ENCODE data around the gene IGF1R. TPM values are rescaled to one million over a fixed set of nuclear protein-coding genes. Genes with fewer than 3 reads are reported as not detected.

IGF1R gene
- total RNA-seq, 1 experiment from 2014 or later: 125 TPM

- TF ChIP-seq ZNF138 (CRISPR knock-in tag; conservative IDR thresholded peaks at IDR 0.05) (no peak), ZNF425 (CRISPR knock-in tag; conservative IDR thresholded peaks at IDR 0.05) (no peak), ZNF219 (CRISPR knock-in tag; IDR thresholded peaks at IDR 0.05; ENCODE audit: borderline replicate concordance) (no peak), TEAD4 (CRISPR knock-in tag; IDR thresholded peaks at IDR 0.05) (no peak), CBFB (CRISPR knock-in tag; IDR thresholded peaks at IDR 0.05; ENCODE audit: low read depth) (no peak), ARID4B (CRISPR knock-in tag; IDR thresholded peaks at IDR 0.05; ENCODE audit: borderline replicate concordance) (no peak)
Measured at GRCh38 chr15:98900356-98900755, 252.0 kb downstream of the IGF1R start (continued).

GRCh38 chr15:98901434-98902072 is 253.2 kb downstream of the IGF1R start:
- Mint-ChIP-seq H3K27me3 (ENCODE audit: low read depth) (no peaks in the 10 kb centered on the region), H3K4me3 (no peak overlapping the region), H3K36me3 (peaks cover 20% of the 10 kb centered on the region), H3K4me1 (peaks cover 45% of the 10 kb centered on the region), H3K9me3 (no peaks in the 10 kb centered on the region), H3K27ac (peak overlapping the region; percentile 59)
- ChIA-PET CTCF (interaction anchor here (0.9 to 1.6 kb wide), 5 partner anchors 20 to 458 kb away, joined by 3 to 10 read pairs (median 3); no protein-coding TSS in a partner anchor), POLR2A (no interaction called here)
- ATAC-seq (no peak), DNase-seq (ENCODE audit: low spot score) (no peak)
- no peak for TF ChIP-seq FOXJ3 (CRISPR knock-in tag; IDR thresholded peaks at IDR 0.05; ENCODE audit: borderline replicate concordance)
- TF ChIP-seq TP53 (CRISPR knock-in tag; IDR thresholded peaks at IDR 0.05): no peak
- TF ChIP-seq NR1H2 (CRISPR knock-in tag; IDR thresholded peaks at IDR 0.05): no peak
- TF ChIP-seq, protein P1, sequence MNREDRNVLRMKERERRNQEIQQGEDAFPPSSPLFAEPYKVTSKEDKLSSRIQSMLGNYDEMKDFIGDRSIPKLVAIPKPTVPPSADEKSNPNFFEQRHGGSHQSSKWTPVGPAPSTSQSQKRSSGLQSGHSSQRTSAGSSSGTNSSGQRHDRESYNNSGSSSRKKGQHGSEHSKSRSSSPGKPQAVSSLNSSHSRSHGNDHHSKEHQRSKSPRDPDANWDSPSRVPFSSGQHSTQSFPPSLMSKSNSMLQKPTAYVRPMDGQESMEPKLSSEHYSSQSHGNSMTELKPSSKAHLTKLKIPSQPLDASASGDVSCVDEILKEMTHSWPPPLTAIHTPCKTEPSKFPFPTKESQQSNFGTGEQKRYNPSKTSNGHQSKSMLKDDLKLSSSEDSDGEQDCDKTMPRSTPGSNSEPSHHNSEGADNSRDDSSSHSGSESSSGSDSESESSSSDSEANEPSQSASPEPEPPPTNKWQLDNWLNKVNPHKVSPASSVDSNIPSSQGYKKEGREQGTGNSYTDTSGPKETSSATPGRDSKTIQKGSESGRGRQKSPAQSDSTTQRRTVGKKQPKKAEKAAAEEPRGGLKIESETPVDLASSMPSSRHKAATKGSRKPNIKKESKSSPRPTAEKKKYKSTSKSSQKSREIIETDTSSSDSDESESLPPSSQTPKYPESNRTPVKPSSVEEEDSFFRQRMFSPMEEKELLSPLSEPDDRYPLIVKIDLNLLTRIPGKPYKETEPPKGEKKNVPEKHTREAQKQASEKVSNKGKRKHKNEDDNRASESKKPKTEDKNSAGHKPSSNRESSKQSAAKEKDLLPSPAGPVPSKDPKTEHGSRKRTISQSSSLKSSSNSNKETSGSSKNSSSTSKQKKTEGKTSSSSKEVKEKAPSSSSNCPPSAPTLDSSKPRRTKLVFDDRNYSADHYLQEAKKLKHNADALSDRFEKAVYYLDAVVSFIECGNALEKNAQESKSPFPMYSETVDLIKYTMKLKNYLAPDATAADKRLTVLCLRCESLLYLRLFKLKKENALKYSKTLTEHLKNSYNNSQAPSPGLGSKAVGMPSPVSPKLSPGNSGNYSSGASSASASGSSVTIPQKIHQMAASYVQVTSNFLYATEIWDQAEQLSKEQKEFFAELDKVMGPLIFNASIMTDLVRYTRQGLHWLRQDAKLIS (CRISPR knock-in tag; IDR thresholded peaks at IDR 0.05; ENCODE audit: borderline replicate concordance): no peak
- TF ChIP-seq IRF2 (CRISPR knock-in tag; IDR thresholded peaks at IDR 0.05; ENCODE audit: borderline replicate concordance, low read depth): no peak
- TF ChIP-seq TCF7 (CRISPR knock-in tag; IDR thresholded peaks at IDR 0.05; ENCODE audit: low read depth): no peak
- no peak for TF ChIP-seq TEAD1 (CRISPR knock-in tag; IDR thresholded peaks at IDR 0.05)
- TF ChIP-seq NFATC4 (CRISPR knock-in tag; IDR thresholded peaks at IDR 0.05): no peak
- no peak for TF ChIP-seq ZNF396 (CRISPR knock-in tag; IDR thresholded peaks at IDR 0.05; ENCODE audit: borderline replicate concordance)

Data from WTC11 (cell line).